HEK293 (cell line): Measurements from ENCODE around the gene RRP8.
A peak's percentile ranks its signal among the peaks of the same experiment; 100 is the strongest.

Experiments
- CTCF ChIA-PET: fragments of 350-600 bp; formaldehyde crosslinking; extraction: SDS; loops from one replicate; lab custom pipeline; 2021; ENCODE audit warnings: antibody characterized with exemption; lab: Yijun Ruan, JAX
- POLR2A ChIA-PET: fragments of 300-600 bp; formaldehyde crosslinking; extraction: SDS; loops from one replicate; lab custom pipeline; 2020; ENCODE audit warnings: antibody characterized with exemption, inconsistent platforms; lab: Yijun Ruan, JAX
- H3K27ac ChIP-seq: fragments of 200-500 bp; sonication (Bioruptor generic); 2 replicates; pipeline ENCODE4 v1.5.1; 2014; ENCODE audit warnings: low read depth, low read length, control low read depth, inconsistent platforms; ENCODE audit errors: extremely low read depth
- H3K36me3 ChIP-seq, 2 experiments: fragments of 200-500 bp in 1 of 2; sonication (Bioruptor generic) in 1 of 2; 1 replicate in 1 of 2; 2 replicates in 1 of 2; pipeline ENCODE4 v1.5.1; 2014 to 2017; ENCODE audit warnings: inconsistent platforms in 2 of 2, low read length in 2 of 2; ENCODE audit not compliant: control insufficient read depth in 2 of 2, insufficient read depth in 1 of 2
- H3K4me1 ChIP-seq: fragments of 200-500 bp; sonication (Bioruptor generic); 2 replicates; pipeline ENCODE4 v1.5.1; 2014; ENCODE audit warnings: mild to moderate bottlenecking, low read length, inconsistent platforms; ENCODE audit not compliant: control insufficient read depth, insufficient read depth
- H3K4me3 ChIP-seq: 2 replicates; pipeline ENCODE4 v1.5.1; 2011; ENCODE audit warnings: low read depth, mild to moderate bottlenecking, control low read depth, low read length, moderate library complexity
- H3K9me3 ChIP-seq: fragments of 200-500 bp; sonication (Bioruptor generic); 2 replicates; pipeline ENCODE4 v1.5.1; 2014; ENCODE audit warnings: low read depth, low read length, inconsistent platforms; ENCODE audit not compliant: control insufficient read depth, insufficient read depth
- GLIS1 ChIP-seq: fragments of 450-650 bp; formaldehyde crosslinking; IDR thresholded peaks from 2 replicates; pipeline ENCODE4 v1.5.1; 2016; ENCODE audit warnings: missing biosample characterization, missing genetic modification characterization
- KLF7 ChIP-seq: fragments of 450-650 bp; formaldehyde crosslinking; IDR thresholded peaks from 2 replicates; pipeline ENCODE4 v1.5.1; 2016; ENCODE audit warnings: missing biosample characterization, missing genetic modification characterization, borderline replicate concordance
- MYNN ChIP-seq: fragments of 450-650 bp; formaldehyde crosslinking; IDR thresholded peaks from 2 replicates; pipeline ENCODE4 v1.5.1; 2016; ENCODE audit warnings: missing biosample characterization, missing genetic modification characterization, borderline replicate concordance
- MZF1 ChIP-seq: fragments of 450-650 bp; formaldehyde crosslinking; IDR thresholded peaks from 2 replicates; pipeline ENCODE4 v1.5.1; 2017; ENCODE audit warnings: missing biosample characterization, missing genetic modification characterization, borderline replicate concordance
- TRIM28 ChIP-seq: IDR thresholded peaks from 2 replicates; pipeline ENCODE4 v1.6.1; 2011; ENCODE audit warnings: low read length, control low read depth, borderline replicate concordance
- ZBTB17 ChIP-seq: fragments of 450-650 bp; formaldehyde crosslinking; IDR thresholded peaks from 2 replicates; pipeline ENCODE4 v1.5.1; 2016; ENCODE audit warnings: missing biosample characterization, missing genetic modification characterization
- ZBTB20 ChIP-seq: fragments of 450-650 bp; formaldehyde crosslinking; IDR thresholded peaks from 2 replicates; pipeline ENCODE4 v1.5.1; 2016; ENCODE audit warnings: missing biosample characterization, missing genetic modification characterization
- ZBTB48 ChIP-seq: fragments of 450-650 bp; formaldehyde crosslinking; IDR thresholded peaks from 2 replicates; pipeline ENCODE4 v1.5.1; 2016; ENCODE audit warnings: missing biosample characterization, missing genetic modification characterization
- ZFP69B ChIP-seq: fragments of 450-650 bp; formaldehyde crosslinking; IDR thresholded peaks from 2 replicates; pipeline ENCODE4 v1.5.1; 2016; ENCODE audit warnings: missing biosample characterization, missing genetic modification characterization
- ZNF132 ChIP-seq: fragments of 450-650 bp; formaldehyde crosslinking; IDR thresholded peaks from 2 replicates; pipeline ENCODE4 v1.5.1; 2017; ENCODE audit warnings: missing biosample characterization, missing genetic modification characterization, borderline replicate concordance
- ZNF292 ChIP-seq: fragments of 450-650 bp; formaldehyde crosslinking; IDR thresholded peaks from 2 replicates; pipeline ENCODE4 v1.5.1; 2016; ENCODE audit warnings: low read depth, missing biosample characterization, missing genetic modification characterization, borderline replicate concordance
- ZNF335 ChIP-seq: fragments of 450-650 bp; formaldehyde crosslinking; conservative IDR thresholded peaks from 2 replicates; pipeline ENCODE4 v1.5.1; 2016; ENCODE audit warnings: missing biosample characterization, missing genetic modification characterization
- ZNF426 ChIP-seq: fragments of 450-650 bp; formaldehyde crosslinking; IDR thresholded peaks from 2 replicates; pipeline ENCODE4 v1.5.1; 2017; ENCODE audit warnings: missing biosample characterization, missing genetic modification characterization, mild to moderate bottlenecking, inconsistent platforms, moderate library complexity
- ZNF48 ChIP-seq: fragments of 450-650 bp; formaldehyde crosslinking; IDR thresholded peaks from 2 replicates; pipeline ENCODE4 v1.5.1; 2016; ENCODE audit warnings: missing biosample characterization, missing genetic modification characterization
- ZNF530 ChIP-seq: fragments of 450-650 bp; formaldehyde crosslinking; IDR thresholded peaks from 2 replicates; pipeline ENCODE4 v1.5.1; 2016; ENCODE audit warnings: low read depth, missing biosample characterization, missing genetic modification characterization
- ZNF785 ChIP-seq: fragments of 450-650 bp; formaldehyde crosslinking; IDR thresholded peaks from 2 replicates; pipeline ENCODE4 v1.5.1; 2016; ENCODE audit warnings: missing biosample characterization, missing genetic modification characterization
- ZNF791 ChIP-seq: fragments of 450-650 bp; formaldehyde crosslinking; IDR thresholded peaks from 2 replicates; pipeline ENCODE4 v1.5.1; 2016; ENCODE audit warnings: missing biosample characterization, missing genetic modification characterization
- TF ChIP-seq, protein P1 (sequence below): fragments of 450-650 bp; formaldehyde crosslinking; IDR thresholded peaks from 2 replicates; pipeline ENCODE4 v1.5.1; 2016; ENCODE audit warnings: missing biosample characterization, missing genetic modification characterization
- TF ChIP-seq, protein P2 (sequence below): fragments of 450-650 bp; formaldehyde crosslinking; IDR thresholded peaks from 2 replicates; pipeline ENCODE4 v1.5.1; 2017; ENCODE audit warnings: missing biosample characterization, missing genetic modification characterization
- TF ChIP-seq, protein P3 (sequence below): fragments of 450-650 bp; IDR thresholded peaks from 2 replicates; pipeline ENCODE4 v1.5.1; 2018; ENCODE audit warnings: missing biosample characterization, mild to moderate bottlenecking, missing genetic modification characterization

Gene RRP8

DNA sequence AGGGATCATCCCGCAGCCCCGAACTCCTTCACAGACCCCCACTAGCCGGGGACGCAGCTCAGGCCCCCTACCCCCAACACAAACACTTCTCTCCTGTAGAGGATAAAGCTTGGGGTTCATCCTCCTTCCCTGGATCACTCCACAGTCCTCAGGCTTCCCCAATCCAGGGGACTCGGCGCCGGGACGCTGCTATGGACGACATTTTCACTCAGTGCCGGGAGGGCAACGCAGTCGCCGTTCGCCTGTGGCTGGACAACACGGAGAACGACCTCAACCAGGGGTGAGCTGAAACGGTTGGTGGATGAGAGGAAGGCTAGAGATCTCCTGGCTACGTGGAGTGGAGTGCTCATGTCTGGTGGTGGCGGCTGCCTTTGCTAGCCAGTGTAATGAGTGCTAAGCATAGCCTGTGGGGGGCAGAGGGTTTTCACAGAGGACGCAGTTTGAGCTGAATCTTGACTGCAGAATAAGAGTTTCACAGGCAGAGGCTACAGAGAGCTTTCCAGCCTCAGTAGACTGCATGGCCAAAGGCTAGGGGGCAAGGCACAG is 738 bp upstream of the RRP8 start:
- peaks cover 0 to 55% of the 10 kb centered on the region in 2 experiments; a peak in 1 of 3 replicates for H3K36me3 ChIP-seq
- H3K27ac ChIP-seq, result peak overlapping the region; percentile 7
- CTCF ChIA-PET, result interaction anchor here (0.5 to 2.4 kb wide), 8 partner anchors 9 to 225 kb away, joined by 3 to 16 read pairs (median 5); partner anchors contain the start of genes MRPL17 and TPP1
- no peaks in the 10 kb centered on the region for H3K9me3 ChIP-seq
- POLR2A ChIA-PET, result interaction anchor here (1.0 to 3.2 kb wide), 8 partner anchors 9 to 225 kb away, joined by 3 to 20 read pairs (median 6); partner anchors contain the start of genes ARFIP2, MRPL17, TAF10 and TIMM10B
- H3K4me3 ChIP-seq, result peak overlapping the region; percentile 92
- peak; percentile 65; the same call in 1 of the 2 replicates for TF ChIP-seq TRIM28
- TF ChIP-seq ZNF292 (tag by site-specific recombination), result no peak
- no peak for TF ChIP-seq ZNF132 (tag by site-specific recombination)
- TF ChIP-seq ZNF48 (tag by site-specific recombination), result no peak
- TF ChIP-seq, protein P1, sequence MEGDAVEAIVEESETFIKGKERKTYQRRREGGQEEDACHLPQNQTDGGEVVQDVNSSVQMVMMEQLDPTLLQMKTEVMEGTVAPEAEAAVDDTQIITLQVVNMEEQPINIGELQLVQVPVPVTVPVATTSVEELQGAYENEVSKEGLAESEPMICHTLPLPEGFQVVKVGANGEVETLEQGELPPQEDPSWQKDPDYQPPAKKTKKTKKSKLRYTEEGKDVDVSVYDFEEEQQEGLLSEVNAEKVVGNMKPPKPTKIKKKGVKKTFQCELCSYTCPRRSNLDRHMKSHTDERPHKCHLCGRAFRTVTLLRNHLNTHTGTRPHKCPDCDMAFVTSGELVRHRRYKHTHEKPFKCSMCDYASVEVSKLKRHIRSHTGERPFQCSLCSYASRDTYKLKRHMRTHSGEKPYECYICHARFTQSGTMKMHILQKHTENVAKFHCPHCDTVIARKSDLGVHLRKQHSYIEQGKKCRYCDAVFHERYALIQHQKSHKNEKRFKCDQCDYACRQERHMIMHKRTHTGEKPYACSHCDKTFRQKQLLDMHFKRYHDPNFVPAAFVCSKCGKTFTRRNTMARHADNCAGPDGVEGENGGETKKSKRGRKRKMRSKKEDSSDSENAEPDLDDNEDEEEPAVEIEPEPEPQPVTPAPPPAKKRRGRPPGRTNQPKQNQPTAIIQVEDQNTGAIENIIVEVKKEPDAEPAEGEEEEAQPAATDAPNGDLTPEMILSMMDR (tag by site-specific recombination), result peak; percentile 67; the same call in 1 of the 2 replicates
- TF ChIP-seq, protein P2, sequence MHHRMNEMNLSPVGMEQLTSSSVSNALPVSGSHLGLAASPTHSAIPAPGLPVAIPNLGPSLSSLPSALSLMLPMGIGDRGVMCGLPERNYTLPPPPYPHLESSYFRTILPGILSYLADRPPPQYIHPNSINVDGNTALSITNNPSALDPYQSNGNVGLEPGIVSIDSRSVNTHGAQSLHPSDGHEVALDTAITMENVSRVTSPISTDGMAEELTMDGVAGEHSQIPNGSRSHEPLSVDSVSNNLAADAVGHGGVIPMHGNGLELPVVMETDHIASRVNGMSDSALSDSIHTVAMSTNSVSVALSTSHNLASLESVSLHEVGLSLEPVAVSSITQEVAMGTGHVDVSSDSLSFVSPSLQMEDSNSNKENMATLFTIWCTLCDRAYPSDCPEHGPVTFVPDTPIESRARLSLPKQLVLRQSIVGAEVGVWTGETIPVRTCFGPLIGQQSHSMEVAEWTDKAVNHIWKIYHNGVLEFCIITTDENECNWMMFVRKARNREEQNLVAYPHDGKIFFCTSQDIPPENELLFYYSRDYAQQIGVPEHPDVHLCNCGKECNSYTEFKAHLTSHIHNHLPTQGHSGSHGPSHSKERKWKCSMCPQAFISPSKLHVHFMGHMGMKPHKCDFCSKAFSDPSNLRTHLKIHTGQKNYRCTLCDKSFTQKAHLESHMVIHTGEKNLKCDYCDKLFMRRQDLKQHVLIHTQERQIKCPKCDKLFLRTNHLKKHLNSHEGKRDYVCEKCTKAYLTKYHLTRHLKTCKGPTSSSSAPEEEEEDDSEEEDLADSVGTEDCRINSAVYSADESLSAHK (tag by site-specific recombination), result peak; percentile 31; the same call in 1 of the 2 replicates
- TF ChIP-seq, protein P3, sequence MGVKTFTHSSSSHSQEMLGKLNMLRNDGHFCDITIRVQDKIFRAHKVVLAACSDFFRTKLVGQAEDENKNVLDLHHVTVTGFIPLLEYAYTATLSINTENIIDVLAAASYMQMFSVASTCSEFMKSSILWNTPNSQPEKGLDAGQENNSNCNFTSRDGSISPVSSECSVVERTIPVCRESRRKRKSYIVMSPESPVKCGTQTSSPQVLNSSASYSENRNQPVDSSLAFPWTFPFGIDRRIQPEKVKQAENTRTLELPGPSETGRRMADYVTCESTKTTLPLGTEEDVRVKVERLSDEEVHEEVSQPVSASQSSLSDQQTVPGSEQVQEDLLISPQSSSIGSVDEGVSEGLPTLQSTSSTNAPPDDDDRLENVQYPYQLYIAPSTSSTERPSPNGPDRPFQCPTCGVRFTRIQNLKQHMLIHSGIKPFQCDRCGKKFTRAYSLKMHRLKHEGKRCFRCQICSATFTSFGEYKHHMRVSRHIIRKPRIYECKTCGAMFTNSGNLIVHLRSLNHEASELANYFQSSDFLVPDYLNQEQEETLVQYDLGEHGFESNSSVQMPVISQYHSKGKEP, result no peak
- TF ChIP-seq ZNF426 (tag by site-specific recombination), result no peak
- peak; percentile 49 for TF ChIP-seq ZNF335 (tag by site-specific recombination)
- TF ChIP-seq GLIS1 (tag by site-specific recombination), result peak; percentile 52
- no peak for TF ChIP-seq ZNF785 (tag by site-specific recombination)
- TF ChIP-seq MYNN (tag by site-specific recombination), result 0 out of 2 replicates have a peak, but pooled peaks have one; percentile 41
- peak; percentile 90 for TF ChIP-seq ZBTB20 (tag by site-specific recombination)
- 0 out of 2 replicates have a peak, but pooled peaks have one; percentile 66 for TF ChIP-seq ZBTB48 (tag by site-specific recombination)
- TF ChIP-seq ZFP69B, result no peak
- no peak for TF ChIP-seq ZNF791 (tag by site-specific recombination)
- peak; percentile 54 for TF ChIP-seq ZBTB17 (tag by site-specific recombination)
- peak; percentile 20; the same call in 1 of the 2 replicates for TF ChIP-seq MZF1 (tag by site-specific recombination)
- no peak for TF ChIP-seq KLF7 (tag by site-specific recombination)
- no peak for TF ChIP-seq ZNF530 (tag by site-specific recombination)
- TF ChIP-seq, all 188 proteins: peak for 10
- no peaks in the 10 kb centered on the region for H3K4me1 ChIP-seq
